ENCODE results near the gene PLAGL1. TPM values are rescaled to one million over a fixed set of nuclear protein-coding genes. Genes with fewer than 3 reads are reported as not detected.
"Not testable (repeated sequence)": the region's sequence is repeated elsewhere in the genome, so short reads cannot be mapped to it uniquely, and the experiment has no call there.

The PLAGL1 gene
- total RNA-seq, 1 donor from 2014 or later = 20.3 TPM

DNA sequence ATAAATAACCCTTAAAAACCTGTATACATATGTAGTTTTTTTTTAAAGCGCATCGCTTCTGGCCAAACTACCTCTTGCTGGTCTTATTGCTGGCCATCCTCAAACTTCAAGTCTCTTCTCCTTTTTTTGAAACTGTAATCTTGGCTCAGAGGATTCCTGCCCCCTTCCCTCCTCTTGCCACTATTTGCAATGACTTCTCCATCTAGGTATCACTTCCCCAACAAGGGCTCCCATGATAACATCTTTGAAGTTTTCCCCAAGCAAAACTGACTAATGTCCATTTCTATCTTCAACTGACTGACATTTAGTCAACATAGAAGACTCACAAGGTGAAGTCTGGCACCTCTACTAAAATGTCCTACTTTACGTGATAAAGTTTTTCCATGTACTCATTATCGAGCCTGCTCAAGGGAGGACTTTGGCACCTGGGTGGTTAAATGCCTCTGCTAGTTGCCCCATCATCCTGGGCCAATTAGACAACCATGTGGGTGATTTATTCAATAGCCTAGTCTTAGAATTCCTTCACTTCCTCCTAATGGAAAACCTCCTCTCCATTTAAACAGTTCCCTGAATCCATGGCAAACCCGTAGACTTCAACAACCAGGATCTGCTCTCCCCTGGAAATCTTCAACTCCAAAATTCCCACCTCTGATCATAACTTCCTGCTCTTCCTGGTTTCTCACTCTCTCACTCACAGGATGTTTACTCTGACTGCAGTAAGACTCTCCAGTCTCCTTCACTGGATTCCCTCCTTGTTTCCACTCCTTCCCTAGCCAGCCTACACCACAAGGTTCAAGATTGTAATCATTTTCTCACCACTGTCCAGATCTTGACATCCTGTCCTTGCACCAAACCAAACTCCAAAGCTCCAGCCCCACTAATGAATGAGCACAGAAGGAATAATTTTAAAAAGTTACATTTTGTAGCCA lies 9.4 kb upstream of the PLAGL1 start:
- H3K9me3 ChIP-seq (ENCODE audit: insufficient read depth, low read depth, low read length) = no peaks in the 10 kb centered on the region
- H3K4me2 ChIP-seq (ENCODE audit: low read length) = no peak overlapping the region
- DNase-seq (ENCODE audit: low read depth) (no peak), FAIRE-seq (no peak)
- Mint-ChIP-seq H3K27me3 (ENCODE audit: low read depth, unreplicated experiment) (peaks cover 2% of the 10 kb centered on the region), H3K4me3 (ENCODE audit: unreplicated experiment) (no peak overlapping the region), H3K27ac (ENCODE audit: unreplicated experiment) (no peak overlapping the region), H3K36me3 (ENCODE audit: low read depth, unreplicated experiment) (no peaks in the 10 kb centered on the region), H3K9me3 (ENCODE audit: unreplicated experiment) (peaks cover 3% of the 10 kb centered on the region), H3K4me1 (ENCODE audit: low read depth, unreplicated experiment) (no peaks in the 10 kb centered on the region)
- no peak overlapping the region for H2AFZ ChIP-seq (ENCODE audit: low read depth, low read length)
- no peaks in the 10 kb centered on the region for H3K4me1 ChIP-seq (ENCODE audit: insufficient read depth, low read length)
- H3K27ac ChIP-seq (ENCODE audit: low read depth, low read length) = no peak overlapping the region
- H3K79me2 ChIP-seq (ENCODE audit: insufficient read depth, low read length) = no peaks in the 10 kb centered on the region
- H3K36me3 ChIP-seq (ENCODE audit: insufficient read depth, low read length) = no peaks in the 10 kb centered on the region
- H3K9ac ChIP-seq (ENCODE audit: low read length) = no peak overlapping the region
- TF ChIP-seq CTCF (IDR thresholded peaks at IDR 0.05; ENCODE audit: insufficient read depth, low read depth, low read length) (no peak), EZH2 (IDR thresholded peaks at IDR 0.05; ENCODE audit: insufficient read depth, low read length) (no peak)
- no peaks in the 10 kb centered on the region for H4K20me1 ChIP-seq (ENCODE audit: insufficient read depth, low read length)
- H3K27me3 ChIP-seq (ENCODE audit: insufficient read depth, low read length) = no peaks in the 10 kb centered on the region
- no peak overlapping the region for H3K4me3 ChIP-seq (ENCODE audit: insufficient read depth, low read depth, low read length)

- Mint-ChIP-seq H3K9me3 (ENCODE audit: unreplicated experiment) (peaks cover 13% of the 10 kb centered on the region), H3K27me3 (ENCODE audit: low read depth, unreplicated experiment) (peaks cover 22% of the 10 kb centered on the region), H3K36me3 (ENCODE audit: low read depth, unreplicated experiment) (no peaks in the 10 kb centered on the region), H3K27ac (ENCODE audit: unreplicated experiment) (no peak overlapping the region), H3K4me3 (ENCODE audit: unreplicated experiment) (no peak overlapping the region), H3K4me1 (ENCODE audit: low read depth, unreplicated experiment) (no peaks in the 10 kb centered on the region)
- Histone ChIP-seq H4K20me1 (ENCODE audit: insufficient read depth, low read length) (no peaks in the 10 kb centered on the region), H2AFZ (ENCODE audit: low read depth, low read length) (no peak overlapping the region), H3K4me3 (ENCODE audit: insufficient read depth, low read depth, low read length) (no peak overlapping the region), H3K27me3 (ENCODE audit: insufficient read depth, low read length) (peaks cover 4% of the 10 kb centered on the region), H3K4me2 (ENCODE audit: low read length) (no peak overlapping the region), H3K79me2 (ENCODE audit: insufficient read depth, low read length) (no peaks in the 10 kb centered on the region), H3K9ac (ENCODE audit: low read length) (no peak overlapping the region), H3K36me3 (ENCODE audit: insufficient read depth, low read length) (no peaks in the 10 kb centered on the region), H3K27ac (ENCODE audit: low read depth, low read length) (no peak overlapping the region), H3K4me1 (ENCODE audit: insufficient read depth, low read length) (no peaks in the 10 kb centered on the region), H3K9me3 (ENCODE audit: insufficient read depth, low read depth, low read length) (no peaks in the 10 kb centered on the region)
- FAIRE-seq = peak; percentile 62
- TF ChIP-seq CTCF (IDR thresholded peaks at IDR 0.05; ENCODE audit: insufficient read depth, low read depth, low read length) = peak; percentile 90
- TF ChIP-seq EZH2 (IDR thresholded peaks at IDR 0.05; ENCODE audit: insufficient read depth, low read length) = no peak
- peak; percentile 41 for DNase-seq (ENCODE audit: low read depth)
These were observed 5.4 kb upstream of the PLAGL1 start for GRCh38 chr6:144013486-144013909.

DNA sequence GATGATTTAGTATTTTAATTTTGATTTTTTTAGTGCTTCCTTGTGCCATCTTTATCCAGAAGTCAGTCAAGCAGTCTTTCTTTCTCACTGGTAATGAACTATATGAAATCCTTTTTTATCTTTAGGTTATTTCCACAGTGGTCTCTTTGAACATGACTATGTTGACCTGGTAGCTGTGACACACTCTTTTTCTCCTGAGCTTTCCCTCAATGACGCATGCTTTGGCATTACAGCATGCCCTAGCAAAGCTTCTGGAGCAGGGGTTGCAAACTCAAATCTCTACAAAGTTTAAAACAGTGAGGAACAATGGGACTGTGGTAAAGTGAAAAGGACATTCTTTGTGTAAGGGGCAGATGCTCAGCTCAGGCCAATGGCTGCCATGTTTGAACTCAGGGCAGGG lies 4.5 kb upstream of the PLAGL1 start:
- Histone ChIP-seq H3K4me2 (ENCODE audit: low read length) (no peak overlapping the region), H3K4me3 (ENCODE audit: insufficient read depth, low read depth, low read length) (no peak overlapping the region), H3K79me2 (ENCODE audit: insufficient read depth, low read length) (peaks cover 3% of the 10 kb centered on the region), H3K36me3 (ENCODE audit: insufficient read depth, low read length) (no peaks in the 10 kb centered on the region), H3K9me3 (ENCODE audit: insufficient read depth, low read depth, low read length) (no peaks in the 10 kb centered on the region), H4K20me1 (ENCODE audit: insufficient read depth, low read length) (no peaks in the 10 kb centered on the region), H3K9ac (ENCODE audit: low read length) (no peak overlapping the region), H3K27me3 (ENCODE audit: insufficient read depth, low read length) (peaks cover 4% of the 10 kb centered on the region), H3K4me1 (ENCODE audit: insufficient read depth, low read length) (no peaks in the 10 kb centered on the region), H2AFZ (ENCODE audit: low read depth, low read length) (no peak overlapping the region), H3K27ac (ENCODE audit: low read depth, low read length) (no peak overlapping the region)
- FAIRE-seq = no peak
- Mint-ChIP-seq H3K4me1 (ENCODE audit: low read depth, unreplicated experiment) (no peaks in the 10 kb centered on the region), H3K4me3 (ENCODE audit: unreplicated experiment) (no peak overlapping the region), H3K27ac (ENCODE audit: unreplicated experiment) (no peak overlapping the region), H3K9me3 (ENCODE audit: unreplicated experiment) (peaks cover 13% of the 10 kb centered on the region), H3K36me3 (ENCODE audit: low read depth, unreplicated experiment) (no peaks in the 10 kb centered on the region), H3K27me3 (ENCODE audit: low read depth, unreplicated experiment) (peaks cover 22% of the 10 kb centered on the region)
- peak; percentile 51 for DNase-seq (ENCODE audit: low read depth)
- TF ChIP-seq EZH2 (IDR thresholded peaks at IDR 0.05; ENCODE audit: insufficient read depth, low read length) (no peak), CTCF (IDR thresholded peaks at IDR 0.05; ENCODE audit: insufficient read depth, low read depth, low read length) (no peak)

DNA sequence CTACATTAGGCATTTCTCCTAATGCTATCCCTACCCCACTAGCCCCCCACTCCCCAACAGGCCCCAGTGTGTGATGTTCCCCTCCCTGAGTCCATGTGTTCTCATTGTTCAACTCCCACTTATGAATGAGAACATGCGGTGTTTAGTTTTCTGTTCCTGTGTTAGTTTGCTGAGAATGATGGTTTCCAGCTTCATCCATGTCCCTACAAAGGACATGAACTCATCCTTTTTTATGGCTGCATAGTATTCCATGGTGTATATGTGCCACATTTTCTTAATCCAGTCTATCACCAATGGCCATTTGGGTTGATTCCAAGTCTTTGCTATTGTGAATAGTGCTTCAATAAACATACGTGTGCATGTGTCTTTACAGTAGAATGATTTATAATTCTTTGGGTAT lies 1.6 kb upstream of the PLAGL1 start:
- peaks cover 22% of the 10 kb centered on the region for H3K79me2 ChIP-seq (ENCODE audit: insufficient read depth, low read length)
- not testable (repeated sequence) for H3K4me3 ChIP-seq (ENCODE audit: insufficient read depth, low read depth, low read length); H3K27me3 ChIP-seq (ENCODE audit: insufficient read depth, low read length); H3K9me3 ChIP-seq (ENCODE audit: insufficient read depth, low read depth, low read length); H4K20me1 ChIP-seq (ENCODE audit: insufficient read depth, low read length); H2AFZ ChIP-seq (ENCODE audit: low read depth, low read length); DNase-seq (ENCODE audit: low read depth); H3K36me3 ChIP-seq (ENCODE audit: insufficient read depth, low read length); H3K4me1 Mint-ChIP-seq (ENCODE audit: low read depth, unreplicated experiment); H3K9ac ChIP-seq (ENCODE audit: low read length); H3K4me2 ChIP-seq (ENCODE audit: low read length); FAIRE-seq; H3K36me3 Mint-ChIP-seq (ENCODE audit: low read depth, unreplicated experiment); H3K27ac Mint-ChIP-seq (ENCODE audit: unreplicated experiment); H3K4me3 Mint-ChIP-seq (ENCODE audit: unreplicated experiment); H3K27ac ChIP-seq (ENCODE audit: low read depth, low read length); H3K4me1 ChIP-seq (ENCODE audit: insufficient read depth, low read length)
- H3K27me3 Mint-ChIP-seq (ENCODE audit: low read depth, unreplicated experiment) = peaks cover 21% of the 10 kb centered on the region
- peaks cover 13% of the 10 kb centered on the region for H3K9me3 Mint-ChIP-seq (ENCODE audit: unreplicated experiment)

Data from astrocyte (in vitro differentiated cells and primary cell).